K562 (cell line): ENCODE data around the gene GPSM3. TPM values are rescaled to one million over a fixed set of nuclear protein-coding genes. Genes with fewer than 3 reads are reported as not detected.

ENCODE experiments used
- ARID3A ChIP-seq: IDR thresholded peaks from 2 replicates; pipeline ENCODE4 v1.6.1; 2012; ENCODE audit warnings: low read depth, low read length, improper control_type of control experiment, borderline replicate concordance
- BMI1 ChIP-seq: fragments of 150-350 bp; IDR thresholded peaks from 2 replicates; pipeline ENCODE4 v1.6.1; 2014; ENCODE audit warnings: low read length
- CBFA2T3 ChIP-seq: fragments of 450-650 bp; IDR thresholded peaks from 2 replicates; pipeline ENCODE4 v1.6.1; 2017
- CREB1 ChIP-seq, 2 experiments: sonication (generic) in 1 of 2; formaldehyde crosslinking in 1 of 2; IDR thresholded peaks; 2 replicates each; pipeline versions ENCODE4 v1.6.1 to v1.8.0; 2012 to 2022; ENCODE audit warnings: inconsistent platforms in 1 of 2, mild to moderate bottlenecking in 1 of 2, missing genetic modification reagents in 1 of 2, moderate library complexity in 1 of 2
- CTBP1 ChIP-seq: fragments of 450-650 bp; IDR thresholded peaks from 2 replicates; pipeline ENCODE4 v1.6.1; 2016; ENCODE audit warnings: borderline replicate concordance
- CXXC5 ChIP-seq: fragments of 250-450 bp; sonication (Bioruptor Pico); IDR thresholded peaks from 2 replicates; pipeline ENCODE4 v1.8.0; 2022; ENCODE audit warnings: inconsistent platforms, mild to moderate bottlenecking, moderate library complexity
- DMBX1 ChIP-seq: fragments of 250-450 bp; sonication (Bioruptor Pico); IDR thresholded peaks from 2 replicates; pipeline ENCODE4 v1.8.0; 2022; ENCODE audit warnings: inconsistent platforms, mild to moderate bottlenecking, moderate library complexity, borderline replicate concordance
- FIP1L1 ChIP-seq: fragments of 200-400 bp; formaldehyde crosslinking; IDR thresholded peaks from 2 replicates; pipeline ENCODE4 v1.6.1; 2018; ENCODE audit warnings: mild to moderate bottlenecking, low read depth, low read length; ENCODE audit not compliant: poor library complexity, severe bottlenecking
- GATAD2B ChIP-seq: fragments of 450-650 bp; IDR thresholded peaks from 2 replicates; pipeline ENCODE4 v1.6.1; 2017; ENCODE audit warnings: mild to moderate bottlenecking, borderline replicate concordance
- GTF2F1 ChIP-seq: IDR thresholded peaks from 2 replicates; pipeline ENCODE4 v1.6.1; 2011; ENCODE audit warnings: low read depth, low read length, improper control_type of control experiment
- HDAC2 ChIP-seq: fragments of 450-650 bp; IDR thresholded peaks from 2 replicates; pipeline ENCODE4 v1.6.1; 2016; ENCODE audit warnings: mild to moderate bottlenecking
- IRF2 ChIP-seq: sonication (generic); formaldehyde crosslinking; IDR thresholded peaks from 2 replicates; pipeline ENCODE4 v1.8.1; 2022; ENCODE audit warnings: mild to moderate bottlenecking, missing genetic modification reagents
- L3MBTL2 ChIP-seq: fragments of 450-650 bp; IDR thresholded peaks from 2 replicates; pipeline ENCODE4 v1.6.1; 2016; ENCODE audit warnings: mild to moderate bottlenecking, moderate library complexity
- MAFF ChIP-seq: IDR thresholded peaks from 2 replicates; pipeline ENCODE4 v1.6.1; 2012; ENCODE audit warnings: low read length, improper control_type of control experiment
- MBD2 ChIP-seq: sonication (generic); IDR thresholded peaks from 2 replicates; pipeline ENCODE4 v1.6.1; 2016; ENCODE audit warnings: low read depth, borderline replicate concordance
- MTA1 ChIP-seq: fragments of 450-650 bp; IDR thresholded peaks from 2 replicates; pipeline ENCODE4 v1.6.1; 2017; ENCODE audit warnings: borderline replicate concordance
- PTRF ChIP-seq: fragments of 450-650 bp; IDR thresholded peaks from 2 replicates; pipeline ENCODE4 v1.6.1; 2016; ENCODE audit warnings: mild to moderate bottlenecking, missing genetic modification characterization, missing compliant biosample characterization
- PURB ChIP-seq: sonication (generic); formaldehyde crosslinking; IDR thresholded peaks from 2 replicates; pipeline ENCODE4 v1.9.0; 2021; ENCODE audit warnings: low read depth, mild to moderate bottlenecking, missing genetic modification reagents
- PYGO2 ChIP-seq: fragments of 450-650 bp; IDR thresholded peaks from 2 replicates; pipeline ENCODE4 v1.6.1; 2016; ENCODE audit warnings: mild to moderate bottlenecking, missing genetic modification characterization, moderate library complexity, missing compliant biosample characterization
- RBM15 ChIP-seq: fragments of 200-400 bp; formaldehyde crosslinking; IDR thresholded peaks from 2 replicates; pipeline ENCODE4 v1.6.1; 2018; ENCODE audit warnings: mild to moderate bottlenecking, low read length, moderate library complexity; ENCODE audit not compliant: insufficient read depth
- RCOR1 ChIP-seq, 2 experiments: IDR thresholded peaks; 2 replicates each; pipeline ENCODE4 v1.6.1; 2012; ENCODE audit warnings: low read depth in 2 of 2, low read length in 2 of 2, borderline replicate concordance in 1 of 2, improper control_type of control experiment in 1 of 2
- SMAD3 ChIP-seq: fragments of 450-650 bp; formaldehyde crosslinking; conservative IDR thresholded peaks from 2 replicates; pipeline ENCODE4 v1.4.0; 2020; ENCODE audit warnings: mild to moderate bottlenecking
- SNIP1 ChIP-seq: fragments of 450-650 bp; IDR thresholded peaks from 2 replicates; pipeline ENCODE4 v1.7.1; 2017; ENCODE audit warnings: low read depth, mild to moderate bottlenecking
- SRF ChIP-seq, 2 experiments: fragments of 250-450, 450-650 bp in 1 of 2; sonication (Bioruptor Pico) in 1 of 2; sonication (generic) in 1 of 2; formaldehyde crosslinking; IDR thresholded peaks; 2 replicates each; pipeline versions ENCODE4 v1.5.0 to v1.5.1; 2020 to 2022; ENCODE audit warnings: mild to moderate bottlenecking in 1 of 2, missing genetic modification reagents in 1 of 2
- TAL1 ChIP-seq: fragments of 450-650 bp; IDR thresholded peaks from 2 replicates; pipeline ENCODE4 v1.6.1; 2016; ENCODE audit warnings: mild to moderate bottlenecking
- ZNF696 ChIP-seq: fragments of 250-450 bp; sonication (Bioruptor Pico); conservative IDR thresholded peaks from 2 replicates; pipeline ENCODE4 v1.4.0; 2020; ENCODE audit warnings: mild to moderate bottlenecking, moderate library complexity
- ZNF740 ChIP-seq, 3 experiments: fragments of 200-800 bp in 1 of 3; sonication (Bioruptor generic) in 1 of 3; sonication (generic) in 1 of 3; formaldehyde crosslinking in 1 of 3; IDR thresholded peaks; 2 replicates each; pipeline versions ENCODE4 v1.6.1 to v1.8.0; 2016 to 2022; ENCODE audit warnings: mild to moderate bottlenecking in 2 of 3, missing compliant biosample characterization in 2 of 3, missing genetic modification characterization in 2 of 3, missing genetic modification reagents in 1 of 3
- polyA plus RNA-seq, 8 experiments: library from polyadenylated mRNA; depleted of rRNA in 4 of 8; stranded (reverse) in 5 of 8; unstranded in 3 of 8; fragments of >200 nt; fragmentation: Nextera tagmentation in 2 of 8; fragmentation: Illumina TruSeq in 1 of 8; extraction: Ambion mirVana in 2 of 8; extraction: Trizol in 1 of 8; gene quantifications; 2 replicates each; pipeline versions ENCODE4 v1.2.1 to v1.2.3, GENCODE V29; 2011 to 2014; ENCODE audit warnings: inconsistent platforms in 1 of 8, missing spikeins in 1 of 8
- total RNA-seq, 7 experiments: library from RNA; depleted of rRNA in 6 of 7; stranded (reverse); fragments of >200 nt in 6 of 7; fragmentation: Illumina TruSeq in 2 of 7; extraction: Trizol in 2 of 7; gene quantifications; 2 replicates each; pipeline versions ENCODE4 v1.2.1 to v1.2.3, GENCODE V29; 2011 to 2021; ENCODE audit warnings: low replicate concordance in 1 of 7
- TF ChIP-seq, protein P1 (sequence below): sonication (generic); formaldehyde crosslinking; IDR thresholded peaks from 2 replicates; pipeline ENCODE4 v1.8.1; 2022; ENCODE audit warnings: missing genetic modification reagents

The GPSM3 gene
- total and polyA plus RNA-seq, 9 of the 15 experiments (the other 6 are each of a cell fraction or from before 2014, with no cell fraction given) = 5.3 to 42.6 (median 24.4) TPM

GRCh38 chr6:32216285-32216684 lies 23.8 kb upstream of the GPSM3 start (continued):
- TF ChIP-seq RBM15 = no peak
- no peak for TF ChIP-seq ARID3A
- no peak for TF ChIP-seq PTRF
- 0 out of 2 replicates have a peak, but pooled peaks have one; percentile 42 for TF ChIP-seq DMBX1 (CRISPR knock-in tag)
- TF ChIP-seq TAL1 = peak; percentile 16; the same call in 1 of the 2 replicates
- TF ChIP-seq SNIP1 = no peak
- TF ChIP-seq CTBP1 = peak; percentile 30; the same call in 1 of the 2 replicates
- no peak for TF ChIP-seq MAFF
- no peak for TF ChIP-seq CREB1 (IDR thresholded peaks at IDR 0.05)
- no peak for TF ChIP-seq CREB1 (CRISPR knock-in tag; IDR thresholded peaks at IDR 0.05)
- TF ChIP-seq RCOR1 (IDR thresholded peaks at IDR 0.05; ENCODE audit: borderline replicate concordance in 1 of 2, low read depth in 2 of 2, low read length in 2 of 2) = peak in 1 of 2 experiments; percentile 63; a peak in 1 of 4 replicates
- no peak for TF ChIP-seq PURB (CRISPR knock-in tag)
- TF ChIP-seq GATAD2B = no peak
- TF ChIP-seq MBD2 = no peak
- no peak for TF ChIP-seq HDAC2
- TF ChIP-seq ZNF740 (CRISPR knock-in tag; IDR thresholded peaks at IDR 0.05) = no peak
- no peak for TF ChIP-seq ZNF740 (tag; IDR thresholded peaks at IDR 0.05)
- peak; percentile 55 for TF ChIP-seq L3MBTL2
- TF ChIP-seq CXXC5 (CRISPR knock-in tag) = peak; percentile 60
- TF ChIP-seq IRF2 (CRISPR knock-in tag) = no peak
- TF ChIP-seq MTA1 = no peak
- no peak for TF ChIP-seq PYGO2 (tag)
- TF ChIP-seq, protein P1, sequence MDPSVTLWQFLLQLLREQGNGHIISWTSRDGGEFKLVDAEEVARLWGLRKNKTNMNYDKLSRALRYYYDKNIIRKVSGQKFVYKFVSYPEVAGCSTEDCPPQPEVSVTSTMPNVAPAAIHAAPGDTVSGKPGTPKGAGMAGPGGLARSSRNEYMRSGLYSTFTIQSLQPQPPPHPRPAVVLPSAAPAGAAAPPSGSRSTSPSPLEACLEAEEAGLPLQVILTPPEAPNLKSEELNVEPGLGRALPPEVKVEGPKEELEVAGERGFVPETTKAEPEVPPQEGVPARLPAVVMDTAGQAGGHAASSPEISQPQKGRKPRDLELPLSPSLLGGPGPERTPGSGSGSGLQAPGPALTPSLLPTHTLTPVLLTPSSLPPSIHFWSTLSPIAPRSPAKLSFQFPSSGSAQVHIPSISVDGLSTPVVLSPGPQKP = no peak
- TF ChIP-seq GTF2F1 = no peak
- peak; percentile 66; the same call in 1 of the 2 replicates for TF ChIP-seq SMAD3 (CRISPR knock-in tag)
- TF ChIP-seq SRF (CRISPR knock-in tag; IDR thresholded peaks at IDR 0.05) = no peak
- TF ChIP-seq BMI1 = no peak
- TF ChIP-seq ZNF696 (CRISPR knock-in tag) = no peak
- peak; percentile 44; the same call in 1 of the 2 replicates for TF ChIP-seq CBFA2T3
- TF ChIP-seq FIP1L1 = no peak
